ENCODE data around the gene ARHGEF19. TPM values are rescaled to one million over a fixed set of nuclear protein-coding genes. Genes with fewer than 3 reads are reported as not detected.

The ARHGEF19 gene
- total RNA-seq, 1 experiment from 2014 or later: 38.5 TPM

DNA sequence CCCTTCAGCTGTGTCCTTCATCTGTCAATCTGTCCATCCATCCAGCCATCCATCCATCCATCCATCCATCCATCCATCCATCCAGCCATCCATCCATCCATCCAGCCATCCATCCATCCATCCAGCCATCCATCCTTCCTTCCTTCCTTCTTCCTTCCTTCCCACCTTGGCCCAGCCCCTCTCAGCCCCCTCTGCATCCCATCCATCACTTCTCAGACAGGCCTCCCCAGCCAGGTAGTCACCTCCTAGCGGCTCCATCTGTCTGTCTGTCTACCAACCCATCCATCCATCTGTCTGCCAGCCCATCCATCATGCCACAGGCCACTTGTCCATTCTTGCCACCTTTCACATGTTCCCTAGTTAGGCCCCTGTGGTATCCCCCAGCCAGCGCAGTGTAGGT, 46.3 kb downstream of the ARHGEF19 start:
- H3K4me1 ChIP-seq (replicated peaks; ENCODE audit: insufficient read depth): peaks cover 52% of the 10 kb centered on the region
- no peaks in the 10 kb centered on the region for H3K36me3 ChIP-seq (ENCODE audit: low read depth)
- ChIA-PET POLR2A (ENCODE audit: unreplicated experiment) (interaction anchor here (0.5 kb wide), 1 partner anchor 45 kb away, joined by 3 read pairs; no protein-coding TSS in a partner anchor), CTCF (interaction anchor here (0.7 kb wide), 1 partner anchor 93 kb away, joined by 3 read pairs; the partner anchor contains the start of gene FAM131C)
- H3K79me2 ChIP-seq (ENCODE audit: low read depth): peaks cover 8% of the 10 kb centered on the region; the same call in 1 of the 2 replicates
- H3K4me3 ChIP-seq: no peak overlapping the region
- H3K4me2 ChIP-seq: peak overlapping the region; percentile 79; the same call in 1 of the 2 replicates
- no peaks in the 10 kb centered on the region for H4K20me1 ChIP-seq (ENCODE audit: insufficient read depth)
- H3K9me3 ChIP-seq (ENCODE audit: insufficient read depth, low read depth): no peaks in the 10 kb centered on the region
- intact Hi-C loops (cut with micrococcal nuclease; ENCODE audit: unreplicated experiment): no loop called here
- no peak overlapping the region for H3K27ac ChIP-seq
- TF ChIP-seq CTCF (conservative IDR thresholded peaks at IDR 0.05): no peak
- TF ChIP-seq EZH2 (IDR thresholded peaks at IDR 0.05; ENCODE audit: low read depth): no peak
- H2AFZ ChIP-seq: no peak overlapping the region
- no peak for DNase-seq
- H3F3A ChIP-seq (ENCODE audit: insufficient read depth, low read depth): peaks cover 13% of the 10 kb centered on the region; the same call in 1 of the 2 replicates
- H3K27me3 ChIP-seq (ENCODE audit: insufficient read depth, low read depth): no peaks in the 10 kb centered on the region
- no peaks in the 10 kb centered on the region for H3K9me2 ChIP-seq (ENCODE audit: insufficient read depth)
- BruUV-seq (replicated peaks): no TSS peak

- Histone ChIP-seq H3K4me2 (no peak overlapping the region), H2AFZ (no peak overlapping the region), H3K79me2 (ENCODE audit: low read depth) (peaks cover 8% of the 10 kb centered on the region; the same call in 1 of the 2 replicates), H3K4me1 (replicated peaks; ENCODE audit: insufficient read depth) (peaks cover 47% of the 10 kb centered on the region), H3K27ac (no peak overlapping the region), H3K27me3 (ENCODE audit: insufficient read depth, low read depth) (no peaks in the 10 kb centered on the region), H3K36me3 (ENCODE audit: low read depth) (no peaks in the 10 kb centered on the region), H3F3A (ENCODE audit: insufficient read depth, low read depth) (peaks cover 13% of the 10 kb centered on the region; the same call in 1 of the 2 replicates), H3K4me3 (no peak overlapping the region), H3K9me3 (ENCODE audit: insufficient read depth, low read depth) (no peaks in the 10 kb centered on the region), H3K9me2 (ENCODE audit: insufficient read depth) (no peaks in the 10 kb centered on the region), H4K20me1 (ENCODE audit: insufficient read depth) (no peaks in the 10 kb centered on the region)
- no TSS peak for BruUV-seq (replicated peaks)
- CTCF ChIA-PET: interaction anchor here (0.8 kb wide), 1 partner anchor 79 kb away, joined by 3 read pairs; no protein-coding TSS in a partner anchor
- no peak for TF ChIP-seq EZH2 (IDR thresholded peaks at IDR 0.05; ENCODE audit: low read depth)
- no peak for TF ChIP-seq CTCF (conservative IDR thresholded peaks at IDR 0.05)
- intact Hi-C loops (cut with micrococcal nuclease; ENCODE audit: unreplicated experiment): no loop called here
- no peak for DNase-seq
- POLR2A ChIA-PET (ENCODE audit: unreplicated experiment): interaction anchor here (0.5 kb wide), 1 partner anchor 45 kb away, joined by 3 read pairs; no protein-coding TSS in a partner anchor
Observed at GRCh38 chr1:16165548-16165947, 46.9 kb downstream of the ARHGEF19 start.

GRCh38 chr1:16165073-16165364, 47.4 kb downstream of the ARHGEF19 start:
- POLR2A ChIA-PET (ENCODE audit: unreplicated experiment): interaction anchor here (0.9 kb wide), 1 partner anchor 21 kb away, joined by 3 read pairs; no protein-coding TSS in a partner anchor

More at GRCh38 chr1:16165073-16165364, 47.4 kb downstream of the ARHGEF19 start:
- H3K9me2 ChIP-seq (ENCODE audit: insufficient read depth): no peaks in the 10 kb centered on the region
- CTCF ChIA-PET: interaction anchor here (0.8 to 1.2 kb wide), 2 partner anchors 21 to 79 kb away, joined by 3 read pairs; no protein-coding TSS in a partner anchor
- H3K4me3 ChIP-seq: no peak overlapping the region
- intact Hi-C loops (cut with micrococcal nuclease; ENCODE audit: unreplicated experiment): no loop called here
- peaks cover 14% of the 10 kb centered on the region; the same call in 1 of the 2 replicates for H3F3A ChIP-seq (ENCODE audit: insufficient read depth, low read depth)
- no peaks in the 10 kb centered on the region for H3K36me3 ChIP-seq (ENCODE audit: low read depth)
- H3K79me2 ChIP-seq (ENCODE audit: low read depth): peaks cover 8% of the 10 kb centered on the region; the same call in 1 of the 2 replicates
- H3K9me3 ChIP-seq (ENCODE audit: insufficient read depth, low read depth): no peaks in the 10 kb centered on the region
- H2AFZ ChIP-seq: no peak overlapping the region
- H3K27me3 ChIP-seq (ENCODE audit: insufficient read depth, low read depth): no peaks in the 10 kb centered on the region
- DNase-seq: peak in 1 of 2 experiments; percentile 8
- no peaks in the 10 kb centered on the region for H4K20me1 ChIP-seq (ENCODE audit: insufficient read depth)
- no peak for TF ChIP-seq CTCF (conservative IDR thresholded peaks at IDR 0.05)
- TF ChIP-seq EZH2 (IDR thresholded peaks at IDR 0.05; ENCODE audit: low read depth): no peak
- peaks cover 44% of the 10 kb centered on the region for H3K4me1 ChIP-seq (replicated peaks; ENCODE audit: insufficient read depth)
- no peak overlapping the region; the same call in 1 of the 2 replicates for H3K4me2 ChIP-seq
- no peak overlapping the region for H3K27ac ChIP-seq
- BruUV-seq (replicated peaks): no TSS peak
